ENCODE results near the gene GNL2.
A peak's percentile ranks its signal among the peaks of the same experiment; 100 is the strongest.

The GNL2 gene

GRCh38 chr1:37595440-37596181, at the start of gene GNL2:
TSS of gene GNL2 (minus strand) at chr1:37595937. CDS start at chr1:37595822, 115 bp downstream.
- DNase-seq, result peak; percentile 93

DNA sequence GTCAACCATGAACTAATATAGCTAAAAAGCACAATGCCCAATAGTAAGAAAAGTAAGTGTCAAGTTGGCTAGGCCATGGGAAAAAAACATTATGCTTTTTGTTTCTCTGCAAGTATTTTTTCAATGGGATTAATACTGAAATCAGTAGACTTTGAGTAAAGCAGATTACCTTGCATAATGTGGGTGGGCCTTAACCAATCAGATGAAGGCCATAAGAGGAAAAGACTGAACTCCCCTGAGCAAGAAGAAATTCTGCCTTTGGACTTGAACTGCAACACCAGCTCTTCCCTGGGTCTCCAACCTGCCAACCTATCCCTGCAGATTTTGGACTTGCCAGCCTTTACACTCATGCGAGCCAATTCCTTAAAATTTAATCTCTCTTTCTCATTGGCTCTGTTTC, 45.3 kb upstream of the GNL2 start:
- DNase-seq, result no peak

DNA sequence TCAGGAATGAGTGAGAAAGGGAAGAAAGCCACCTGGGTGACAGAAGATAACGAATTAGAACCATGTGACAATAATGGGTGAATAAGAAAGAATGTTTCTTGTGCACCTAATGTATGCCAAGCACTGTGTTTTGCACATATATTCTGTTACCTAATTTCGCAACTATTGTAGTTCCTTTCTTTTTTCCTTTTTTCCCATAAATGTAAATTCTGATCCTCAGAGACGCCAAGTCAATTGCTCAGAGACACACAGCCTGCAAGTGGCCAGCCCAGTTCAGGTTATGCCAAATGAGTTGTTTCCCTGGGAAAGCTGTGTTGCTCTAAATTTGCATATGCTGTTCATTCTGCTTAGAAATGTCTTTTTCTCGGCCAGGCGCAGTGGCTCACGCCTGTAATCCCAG, 40.7 kb upstream of the GNL2 start:
- no peak for DNase-seq

DNA sequence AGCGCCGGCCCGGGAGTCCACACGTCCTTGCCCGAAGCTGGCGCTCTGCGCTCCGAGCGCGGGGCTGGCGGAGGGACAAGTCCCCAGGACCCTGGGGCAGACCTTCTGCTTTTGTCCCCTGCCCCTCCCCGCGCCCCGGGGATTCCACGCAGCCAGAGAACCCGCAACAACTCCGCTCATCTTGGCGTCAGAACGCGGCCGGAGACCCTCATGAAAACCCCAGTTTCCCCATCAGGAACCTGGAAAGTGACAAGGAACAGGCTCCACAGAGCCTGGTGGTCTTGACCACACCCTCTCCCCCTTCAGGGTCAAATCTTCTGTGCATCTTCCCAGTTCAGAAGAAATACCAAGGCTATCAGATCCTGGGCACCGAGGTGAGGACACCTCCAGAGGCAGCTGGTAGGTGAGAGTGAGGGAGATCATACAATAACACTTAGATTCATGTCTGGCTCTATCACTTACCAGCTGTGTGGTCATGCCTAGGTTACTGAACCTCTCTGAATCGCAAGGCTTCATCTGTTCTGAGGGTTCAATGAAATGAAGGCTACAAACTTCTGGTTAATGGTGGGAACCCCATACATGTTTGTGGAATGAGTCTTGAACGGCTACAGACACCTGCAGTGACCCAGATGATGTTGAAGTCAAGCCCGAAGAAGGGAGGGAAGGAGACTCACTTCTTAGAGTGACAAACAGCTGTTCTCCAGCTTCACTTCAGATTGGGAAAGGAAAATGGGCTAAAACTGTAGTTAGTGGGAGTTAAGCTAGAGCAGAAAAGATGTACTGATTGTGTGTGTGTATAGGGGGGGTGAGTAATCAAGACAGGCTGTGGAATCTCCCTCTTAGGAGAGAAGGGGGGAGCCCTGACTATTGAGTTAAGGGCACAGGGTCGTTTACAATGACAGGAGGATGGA, 39.5 kb upstream of the GNL2 start:
- no peak for DNase-seq

DNA sequence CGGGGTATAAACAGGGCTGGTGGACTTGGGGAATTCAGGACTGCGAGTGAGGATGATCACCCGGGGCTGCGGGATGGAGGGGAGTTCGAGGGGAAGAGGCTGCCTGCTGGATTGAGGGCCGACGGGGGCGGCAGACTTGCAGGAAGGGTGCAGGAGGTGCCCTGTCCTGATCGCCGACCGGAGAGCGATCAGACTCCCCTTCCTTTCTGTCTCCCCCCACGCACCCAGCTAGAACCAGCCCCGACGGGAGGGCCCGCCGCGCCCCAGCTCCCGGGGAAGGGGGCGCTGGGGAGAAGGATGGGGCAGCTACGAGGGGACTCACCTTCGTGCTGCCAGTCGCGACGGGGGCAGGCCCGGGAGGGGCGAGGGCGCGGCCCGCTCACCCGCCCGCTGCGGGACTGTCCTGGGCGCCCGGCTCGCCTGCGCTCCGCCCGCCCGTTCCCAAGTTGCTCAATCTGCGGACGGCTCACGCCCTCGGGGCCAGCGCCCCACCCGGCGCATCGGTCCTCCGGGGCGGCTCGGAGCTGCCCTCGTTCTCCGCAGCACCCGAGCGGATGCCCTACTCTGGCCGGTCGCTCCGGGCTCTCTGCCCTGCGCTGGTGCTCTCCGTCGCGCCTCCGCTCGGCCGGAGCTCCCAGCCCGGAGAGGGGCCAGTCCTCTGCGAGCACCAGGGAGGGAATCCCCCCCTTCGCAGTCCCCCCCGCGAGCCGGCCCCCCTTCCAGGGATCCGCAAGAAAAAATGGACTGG, 38.7 kb upstream of the GNL2 start, which contains the start of gene RSPO1:
Gene RSPO1, minus strand, starts transcription at position 649 of the 748 bp plus-strand sequence. CDS start 5,231 bp downstream, outside the sequence.
- DNase-seq, result no peak

DNA sequence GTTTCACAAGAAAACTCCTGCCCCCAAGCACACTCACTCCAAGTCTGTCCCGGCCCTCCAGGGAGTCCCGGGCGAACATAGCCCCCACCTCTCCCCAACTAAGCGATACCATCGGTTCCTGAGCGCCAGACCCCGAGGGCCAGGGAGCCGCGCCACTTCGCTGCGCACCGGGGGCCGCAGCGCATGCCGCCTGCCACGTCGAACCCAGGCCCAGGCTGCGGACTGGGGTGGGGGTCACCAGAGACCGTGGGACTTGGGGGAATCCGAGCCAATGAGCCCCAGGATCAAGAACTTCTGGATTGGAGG, 38.2 kb upstream of the GNL2 start:
- no peak for DNase-seq

DNA sequence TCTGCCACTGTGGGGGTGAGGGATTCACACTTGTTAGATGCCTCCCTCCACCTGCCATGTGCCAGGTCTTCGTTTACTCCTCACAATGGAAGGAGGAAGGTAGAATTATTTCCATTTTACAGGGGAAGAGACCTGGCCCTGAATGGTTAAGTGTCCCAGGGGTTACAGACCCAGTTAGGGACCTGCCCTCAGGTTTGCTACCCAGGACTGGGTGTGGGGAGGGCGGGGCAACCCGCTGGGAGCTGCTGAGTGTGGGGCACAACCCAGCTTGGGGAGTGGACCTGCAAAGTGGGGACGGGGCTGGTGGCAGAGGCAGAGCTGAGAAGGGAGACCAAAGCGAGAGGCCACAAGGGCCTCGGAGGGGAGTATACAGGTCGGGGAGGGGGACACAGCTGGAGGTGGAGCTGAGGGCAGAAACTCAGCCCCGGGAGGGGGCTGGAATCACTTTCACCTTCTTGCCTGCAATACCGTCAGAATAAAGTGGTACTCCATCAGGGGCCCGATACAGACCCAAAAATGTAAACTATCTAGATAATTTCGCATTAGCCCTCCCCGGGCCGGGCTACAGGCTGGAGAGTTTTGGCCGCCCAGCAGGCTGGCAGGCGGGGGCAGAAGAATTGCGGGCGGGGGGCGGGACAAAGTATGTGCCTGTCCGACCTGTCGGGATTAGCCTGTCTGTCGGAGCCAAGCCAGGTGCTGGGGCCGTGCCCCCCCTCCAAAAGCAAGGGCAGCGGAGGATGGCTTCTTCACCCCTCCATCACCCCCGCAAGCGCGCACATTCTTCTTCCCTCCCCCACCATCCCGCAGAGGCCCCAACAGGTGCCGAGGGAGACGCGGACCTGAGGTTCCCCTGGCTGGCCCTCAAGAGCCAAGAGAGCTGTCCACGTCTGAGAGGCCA, 37.6 kb upstream of the GNL2 start:
- DNase-seq, result no peak

DNA sequence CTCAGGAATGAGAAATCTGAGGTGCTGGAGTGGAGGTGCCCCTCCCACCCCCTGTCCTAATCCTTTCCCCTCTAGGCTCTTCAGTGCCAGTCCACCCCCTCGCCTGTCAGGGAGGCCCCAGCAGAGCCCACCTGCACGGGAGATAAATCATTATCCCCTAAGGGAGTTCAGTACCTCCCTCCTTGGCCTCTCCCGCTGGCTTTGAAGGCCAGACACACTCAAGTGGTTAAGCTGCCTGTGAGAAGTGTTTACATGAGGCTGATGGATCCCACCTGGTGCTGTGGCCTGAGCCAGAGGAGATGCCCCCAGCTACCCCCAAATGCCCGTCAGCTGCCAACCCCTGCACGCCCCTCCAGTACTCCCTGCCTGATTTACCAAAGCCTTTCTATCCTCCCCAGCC, 35.3 kb upstream of the GNL2 start:
- no peak for DNase-seq

- peak; percentile 3 for DNase-seq
Measured at GRCh38 chr1:37630426-37631028, 34.8 kb upstream of the GNL2 start.

DNA sequence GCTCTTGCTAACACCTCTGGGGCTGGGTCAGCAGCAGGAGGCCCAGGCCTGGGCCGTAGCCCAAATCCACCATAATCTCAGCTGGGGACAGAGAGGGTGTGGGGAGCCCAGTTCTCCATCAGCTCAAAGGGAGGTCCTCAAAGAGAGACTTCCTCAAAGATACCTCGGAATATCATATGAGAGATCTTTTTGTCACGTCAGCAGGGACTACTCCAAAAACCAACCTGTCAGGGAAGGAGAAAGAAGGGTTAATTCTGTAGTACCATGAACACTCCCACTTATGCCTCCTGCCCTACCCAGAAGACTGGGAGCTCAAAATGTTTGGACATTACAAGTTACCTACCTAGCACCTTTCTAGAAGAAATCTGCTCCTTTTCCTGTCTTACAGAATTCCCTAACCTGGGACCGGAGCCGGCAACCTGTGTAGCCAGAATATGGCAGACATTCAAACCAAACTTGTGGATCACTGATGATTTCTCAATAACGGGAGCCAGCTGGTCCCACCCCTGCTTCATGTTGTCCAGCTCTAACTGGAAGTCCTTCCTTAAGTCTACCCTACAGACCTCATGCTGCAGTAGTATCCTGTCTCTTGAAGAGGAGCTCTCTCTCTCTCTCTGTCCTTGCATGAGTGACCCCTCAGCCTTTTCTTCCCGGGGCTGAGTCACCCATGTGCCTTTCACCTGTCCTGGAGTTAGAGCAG, 34.1 kb upstream of the GNL2 start:
- DNase-seq, result no peak

DNA sequence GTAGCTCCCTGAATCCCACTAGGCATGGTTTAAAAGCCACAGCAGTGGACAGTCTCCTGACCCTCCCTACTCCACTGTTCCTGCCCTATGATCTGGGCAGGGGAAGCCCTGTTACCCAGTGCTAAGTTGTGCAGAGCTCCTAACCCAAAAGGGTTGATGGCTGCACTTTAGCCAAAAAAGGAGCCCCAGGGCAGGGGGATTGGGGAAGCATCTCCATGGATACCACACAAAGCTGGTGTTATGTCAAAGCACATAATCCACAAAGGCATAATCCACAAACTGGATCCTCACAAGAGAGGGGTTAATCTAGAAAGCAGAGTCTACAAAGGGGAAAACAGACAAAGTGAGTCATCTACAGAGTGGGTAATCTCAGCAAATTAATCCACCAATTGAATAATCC, 33.3 kb upstream of the GNL2 start:
- no peak for DNase-seq

GRCh38 chr1:37628026-37628556, 32.4 kb upstream of the GNL2 start:
- no peak for DNase-seq

DNA sequence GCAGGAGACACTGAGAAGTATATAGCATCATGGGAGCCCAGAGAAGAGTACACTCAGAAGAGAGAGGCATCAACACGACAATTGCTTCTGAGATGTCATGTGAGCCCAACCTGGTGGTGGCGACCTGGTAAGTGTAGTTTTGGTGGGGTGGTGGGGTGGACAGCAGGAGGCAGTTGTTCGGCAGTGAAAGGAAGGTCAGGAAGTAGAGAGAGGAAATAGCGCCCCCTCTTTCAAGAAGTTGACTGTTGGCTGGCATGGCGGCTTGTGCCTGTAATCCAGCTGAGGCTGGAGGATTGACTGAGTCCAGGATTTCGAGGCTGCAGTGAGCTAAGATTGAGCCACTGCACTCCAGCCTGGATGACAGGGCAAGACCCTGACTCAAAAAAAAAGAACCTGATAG, 26.4 kb upstream of the GNL2 start:
- DNase-seq, result no peak

DNA sequence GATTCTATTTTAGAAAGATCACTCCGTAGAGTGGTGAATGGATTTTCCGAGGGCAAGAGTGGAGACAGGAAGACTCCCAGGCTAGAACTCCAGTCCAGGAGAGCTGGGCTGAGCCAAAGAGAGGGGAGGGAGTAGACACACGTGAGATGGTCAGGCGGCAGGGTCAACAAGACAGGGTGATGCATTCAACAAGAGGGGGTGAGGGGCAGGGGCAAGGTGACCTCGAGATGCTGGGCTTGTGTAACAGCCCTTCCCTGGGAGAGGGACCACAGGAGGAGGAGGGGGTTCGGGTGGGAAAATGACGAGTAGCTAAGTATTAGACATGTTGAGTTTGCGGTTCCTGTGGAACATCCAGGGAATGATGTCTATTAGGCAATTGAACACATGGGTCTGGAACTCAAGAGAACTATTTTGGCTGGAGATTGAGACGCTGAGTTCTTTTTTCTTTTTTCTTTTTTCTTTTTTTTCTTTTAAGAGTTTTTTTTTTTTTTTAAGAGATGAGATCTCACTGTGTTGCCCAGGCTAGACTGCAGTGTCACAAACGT, 25.7 kb upstream of the GNL2 start:
- DNase-seq, result no peak

GRCh38 chr1:37620707-37621106, 25.0 kb upstream of the GNL2 start:
- no peak for DNase-seq

DNA sequence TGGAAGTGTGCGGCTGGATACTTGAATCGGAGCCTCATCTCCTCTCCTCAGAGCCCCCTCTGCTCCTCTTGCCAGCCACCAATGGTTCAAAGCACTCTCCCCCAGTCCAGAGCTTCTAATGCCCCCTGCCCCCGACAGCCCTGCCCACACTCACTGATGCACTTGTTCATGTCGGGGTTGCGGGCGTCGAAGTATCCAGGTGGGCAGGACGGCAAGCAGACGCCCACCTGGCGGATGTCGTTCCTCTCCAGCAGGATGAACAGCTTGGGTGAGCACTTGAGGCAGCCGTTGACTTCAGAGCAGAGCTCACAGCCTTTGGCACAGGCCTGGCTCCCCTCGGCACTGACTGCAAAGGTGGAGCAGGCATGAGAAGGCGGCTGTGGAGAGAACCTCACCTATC, 20.6 kb upstream of the GNL2 start:
- DNase-seq, result no peak

GRCh38 chr1:37614105-37614504, 18.4 kb upstream of the GNL2 start:
- no peak for DNase-seq

- DNase-seq, result no peak
Measured at GRCh38 chr1:37612186-37612585, 16.4 kb upstream of the GNL2 start.

DNA sequence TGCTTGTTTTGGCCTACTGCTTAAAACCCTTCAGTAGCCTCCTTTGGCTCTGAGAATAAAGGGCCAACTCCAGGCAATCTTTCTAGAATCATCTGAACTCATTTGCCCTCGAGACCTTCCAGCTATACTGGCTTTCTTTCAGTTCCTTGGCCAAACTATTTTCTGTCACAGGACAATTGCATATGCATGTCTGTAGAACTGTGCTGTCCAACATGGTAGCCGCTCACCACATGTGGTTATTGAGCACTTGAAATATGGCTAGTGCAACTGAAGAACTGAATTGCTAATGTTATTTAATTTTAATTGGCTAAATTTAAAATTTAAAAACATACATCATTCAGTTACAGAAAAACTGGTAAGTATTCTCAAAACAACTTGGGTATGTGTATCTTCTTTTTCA, 14.3 kb upstream of the GNL2 start:
- DNase-seq, result no peak

- no peak for DNase-seq
Measured at GRCh38 chr1:37609002-37609401, 13.3 kb upstream of the GNL2 start.
